ENCODE data around the gene ADARB1.

GRCh38 chr21:45104560-45104959 lies 30.2 kb downstream of the ADARB1 start:
- no peak for TF ChIP-seq CTCF (IDR thresholded peaks at IDR 0.05)
- no peak for TF ChIP-seq POLR2A (IDR thresholded peaks at IDR 0.05)

All from stomach (tissue), 4 donors.